Cardiac ventricle fibroblast (primary cell): Measurements from ENCODE around the gene IL12RB1. TPM values are rescaled to one million over a fixed set of nuclear protein-coding genes. Genes with fewer than 3 reads are reported as not detected.

Experiments
- total RNA-seq: library from RNA; depleted of rRNA; stranded (reverse); fragments of >200 nt; gene quantifications from 2 replicates; pipeline ENCODE4 v1.2.3, GENCODE V29; 2015

Gene IL12RB1
- not detected in 2 replicates for total RNA-seq

GRCh38 chr19:18086590-18087138, at the start of gene IL12RB1:
IL12RB1 (minus strand) TSS chr19:18086934; CDS start chr19:18086823, 111 bp downstream.

DNA sequence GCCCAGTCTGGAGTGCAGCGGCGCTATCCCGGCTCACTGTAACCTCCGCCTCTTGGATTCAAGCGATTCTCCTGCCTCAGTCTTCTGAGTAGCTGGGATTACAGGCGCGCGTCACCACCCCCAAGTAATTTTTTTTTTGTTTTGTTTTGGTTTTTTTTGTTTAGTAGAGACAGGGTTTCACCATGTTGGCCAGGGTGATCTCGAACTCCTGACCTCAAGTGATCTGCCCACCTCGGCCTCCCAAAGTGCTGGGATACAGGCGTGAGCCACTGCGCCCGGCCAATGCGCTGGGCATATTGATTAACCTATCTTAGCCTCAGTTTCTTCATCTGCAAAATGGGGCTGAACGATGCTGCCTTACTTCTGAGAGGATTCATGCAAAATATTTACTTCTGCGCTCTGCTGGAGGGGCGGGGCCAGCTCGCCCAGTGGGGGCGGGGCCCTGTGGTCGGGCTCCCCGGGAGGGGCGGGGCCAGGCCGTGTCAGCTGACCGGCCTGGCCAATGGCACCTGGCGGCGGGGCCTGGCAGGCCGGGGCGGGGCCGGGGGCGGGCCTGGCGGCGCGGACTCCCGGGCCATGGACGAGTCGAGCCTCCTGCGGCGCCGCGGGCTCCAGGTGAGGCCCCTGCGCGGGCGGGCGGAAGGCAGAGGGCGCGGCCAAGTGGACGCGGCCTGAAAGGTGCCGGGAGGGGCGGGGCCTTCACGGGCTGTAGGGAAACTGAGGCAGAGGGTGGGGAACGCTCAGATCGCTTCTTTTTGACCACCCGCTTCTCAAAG, 10.7 kb upstream of the IL12RB1 start, which contains the start of gene MAST3:
TSS of gene MAST3 (plus strand) at position 562 of the 776 bp plus-strand sequence. CDS start at position 577, 15 bp downstream.

Other genes with a start within 250 kb of the IL12RB1 start
- 6.3 and 7.7 TPM in 2 replicates for gene JAK3, start 239.0 kb downstream of the IL12RB1 start, total RNA-seq
- 1,805 and 2,205 TPM in 2 replicates for gene RPL18A, start 227.0 kb downstream of the IL12RB1 start, total RNA-seq
- not detected in 2 replicates for gene SLC5A5, start 215.0 kb downstream of the IL12RB1 start, total RNA-seq
- 51.8 and 67.5 TPM in 2 replicates for gene CCDC124, start 153.9 kb downstream of the IL12RB1 start, total RNA-seq
- gene KCNN1, start 119.8 kb downstream of the IL12RB1 start, total RNA-seq = 0.06 TPM in 1 of 2 replicates, not detected in the other
- 16.6 and 23.1 TPM in 2 replicates for gene ARRDC2, start 78.8 kb downstream of the IL12RB1 start, total RNA-seq
- 3.9 and 4.8 TPM in 2 replicates for gene MAST3, start 10.8 kb upstream of the IL12RB1 start, total RNA-seq
- gene PIK3R2, start 66.2 kb upstream of the IL12RB1 start, total RNA-seq = 55.4 and 60.7 TPM in 2 replicates
- gene IFI30, start 86.9 kb upstream of the IL12RB1 start, total RNA-seq = 15.2 and 17.1 TPM in 2 replicates
- 19.3 and 28.0 TPM in 2 replicates for gene MPV17L2, start 106.3 kb upstream of the IL12RB1 start, total RNA-seq
- 0.44 and 1.9 TPM in 2 replicates for gene RAB3A, start 117.1 kb upstream of the IL12RB1 start, total RNA-seq
- gene PDE4C, start 139.5 kb upstream of the IL12RB1 start, total RNA-seq = not detected in 2 replicates
- 0.15 and 0.25 TPM in 2 replicates for gene IQCN, start 187.5 kb upstream of the IL12RB1 start, total RNA-seq
- gene JUND, start 194.7 kb upstream of the IL12RB1 start, total RNA-seq = 120 and 130 TPM in 2 replicates
- 76.8 and 98.9 TPM in 2 replicates for gene LSM4, start 236.1 kb upstream of the IL12RB1 start, total RNA-seq